Astrocyte (in vitro differentiated cells and primary cell): ENCODE data around the gene WSCD1.

Experiments
- CTCF ChIP-seq: IDR thresholded peaks from 2 replicates; pipeline ENCODE4 v1.5.1; 2011; ENCODE audit warnings: low read depth, mild to moderate bottlenecking, inconsistent platforms, low read length, moderate library complexity; ENCODE audit not compliant: insufficient read depth
- EZH2 ChIP-seq: IDR thresholded peaks from 2 replicates; pipeline ENCODE4 v1.6.1; 2012; ENCODE audit warnings: mild to moderate bottlenecking, low read length, inconsistent platforms; ENCODE audit not compliant: insufficient read depth

- TF ChIP-seq CTCF (no peak), EZH2 (no peak)
These were observed 10.7 kb downstream of the WSCD1 start for GRCh38 chr17:6080711-6081430.
